ENCODE data around the gene FHIT.
"Not testable (repeated sequence)": the region's sequence is repeated elsewhere in the genome, so short reads cannot be mapped to it uniquely, and the experiment has no call there.

The FHIT gene

DNA sequence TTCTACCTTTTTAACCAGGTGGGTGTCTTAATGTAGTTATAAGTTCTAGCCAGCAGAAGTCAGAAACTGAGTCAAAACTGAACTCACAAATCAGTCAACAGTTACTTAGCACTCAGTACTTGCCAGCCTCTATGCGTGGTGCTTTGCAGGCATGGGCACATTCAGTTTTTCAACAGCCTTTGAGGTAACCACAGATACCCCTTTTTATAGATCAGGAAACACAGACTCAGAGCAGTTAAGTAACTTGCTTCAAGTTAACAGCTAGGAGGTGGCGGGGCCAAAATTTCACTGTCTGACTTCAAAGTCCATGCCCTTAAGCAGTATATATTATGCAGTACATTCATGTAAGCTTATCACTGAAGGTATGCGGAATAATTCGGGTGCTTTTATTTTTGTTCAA, 139.4 kb downstream of the FHIT start:
- DNase-seq (ENCODE audit: low read depth) = no peak

DNA sequence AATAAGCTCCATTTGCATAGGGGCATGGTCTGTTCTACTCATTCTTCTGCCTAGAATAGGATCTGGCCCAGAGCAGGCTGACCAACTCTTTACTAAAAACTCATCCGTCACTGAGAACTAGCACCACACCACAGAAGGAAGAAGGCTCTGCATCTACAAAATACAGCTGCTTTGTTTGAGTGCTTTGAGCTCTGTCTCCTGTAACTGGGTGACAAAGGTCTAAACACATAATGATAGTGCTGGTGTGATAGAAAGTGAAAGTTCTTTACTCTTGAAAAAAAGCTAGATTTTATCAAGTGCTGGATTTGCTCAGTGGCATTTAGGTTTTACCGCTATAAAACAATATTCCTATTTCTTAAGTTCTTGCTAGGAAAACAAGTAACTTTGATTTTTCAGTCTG, 140.7 kb downstream of the FHIT start:
- no peak for DNase-seq (ENCODE audit: low read depth)

GRCh38 chr3:61108247-61109019, 142.8 kb downstream of the FHIT start:
- no peak for DNase-seq (ENCODE audit: low read depth)

- no peak for DNase-seq (ENCODE audit: low read depth)
Observed at GRCh38 chr3:61094608-61095007, 156.6 kb downstream of the FHIT start.

- no peak for DNase-seq (ENCODE audit: low read depth)
Observed at GRCh38 chr3:61093364-61093763, 157.9 kb downstream of the FHIT start.

DNA sequence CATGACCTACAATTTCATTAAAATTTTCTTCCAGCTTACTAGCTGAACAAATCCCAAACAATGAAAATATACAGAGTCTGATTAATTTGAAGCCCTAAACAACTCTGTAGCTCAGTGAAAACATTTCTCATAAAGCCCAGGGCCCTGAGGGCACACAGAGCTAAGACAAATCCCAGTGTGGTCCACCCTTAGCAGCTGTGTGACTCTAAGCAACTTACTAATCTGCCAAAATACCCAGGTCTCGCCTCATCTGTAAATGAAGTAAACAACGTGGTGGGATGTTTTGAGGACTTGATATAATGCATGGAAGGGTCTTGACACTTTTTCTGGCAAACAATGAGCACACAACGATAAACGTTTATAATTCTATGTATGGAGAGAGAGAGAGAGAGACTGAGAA, 158.4 kb downstream of the FHIT start:
- DNase-seq (ENCODE audit: low read depth) = no peak

DNA sequence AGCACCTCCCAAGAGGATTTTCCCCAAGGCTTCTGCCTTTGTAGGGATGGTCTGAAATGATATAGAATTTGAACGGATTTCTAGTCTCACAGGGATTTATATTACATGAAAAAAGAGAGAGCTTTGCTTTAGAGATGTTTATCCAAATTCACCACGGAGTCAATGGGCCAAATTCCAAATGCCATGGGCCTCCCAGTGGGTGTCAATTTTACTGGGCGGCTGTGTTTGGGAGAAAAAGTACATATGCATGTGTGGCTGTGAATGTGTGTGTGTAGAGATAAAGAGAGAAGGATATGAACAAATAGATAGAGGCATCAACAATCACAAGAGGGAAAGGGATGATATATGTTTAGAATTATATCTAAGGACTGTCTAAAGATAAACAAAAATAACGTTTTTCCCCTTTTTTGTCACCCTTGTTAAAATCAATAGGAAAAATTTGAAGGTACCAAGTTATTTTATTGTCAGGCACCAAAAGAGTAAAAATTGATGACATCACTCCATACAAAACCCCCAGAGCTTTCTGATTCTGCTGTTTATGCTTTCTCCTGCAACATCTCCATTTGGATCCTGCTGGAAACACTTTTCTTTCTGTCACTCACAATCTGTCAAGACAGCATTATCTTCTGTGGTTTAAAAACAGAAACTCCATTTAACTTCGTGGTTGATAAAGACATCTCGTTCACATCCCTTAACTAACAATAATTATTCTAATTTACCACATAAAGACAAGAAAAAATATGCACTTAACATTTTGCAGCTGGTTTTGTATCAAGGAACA, 160.7 kb downstream of the FHIT start:
- DNase-seq (ENCODE audit: low read depth) = no peak

DNA sequence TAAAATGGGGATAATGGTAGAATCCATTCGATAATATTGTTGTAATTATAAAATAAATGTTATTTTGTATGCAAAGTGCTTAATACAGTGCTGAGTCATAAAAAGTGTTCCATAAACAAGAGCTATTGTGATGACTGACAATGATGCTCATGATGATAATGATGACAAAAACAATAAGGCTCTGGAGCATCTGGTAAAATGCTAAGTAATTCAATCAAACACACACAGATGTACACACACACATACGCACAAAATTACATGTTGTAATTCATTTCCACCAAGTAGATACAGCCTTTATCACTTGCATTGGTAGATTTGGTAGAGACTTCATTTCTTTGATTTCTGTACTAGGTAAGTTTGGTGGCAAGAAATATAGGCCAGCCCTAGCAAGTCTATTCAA, 163.8 kb downstream of the FHIT start:
- DNase-seq (ENCODE audit: low read depth) = no peak

GRCh38 chr3:61081554-61081953, 169.7 kb downstream of the FHIT start:
- DNase-seq (ENCODE audit: low read depth) = no peak

DNA sequence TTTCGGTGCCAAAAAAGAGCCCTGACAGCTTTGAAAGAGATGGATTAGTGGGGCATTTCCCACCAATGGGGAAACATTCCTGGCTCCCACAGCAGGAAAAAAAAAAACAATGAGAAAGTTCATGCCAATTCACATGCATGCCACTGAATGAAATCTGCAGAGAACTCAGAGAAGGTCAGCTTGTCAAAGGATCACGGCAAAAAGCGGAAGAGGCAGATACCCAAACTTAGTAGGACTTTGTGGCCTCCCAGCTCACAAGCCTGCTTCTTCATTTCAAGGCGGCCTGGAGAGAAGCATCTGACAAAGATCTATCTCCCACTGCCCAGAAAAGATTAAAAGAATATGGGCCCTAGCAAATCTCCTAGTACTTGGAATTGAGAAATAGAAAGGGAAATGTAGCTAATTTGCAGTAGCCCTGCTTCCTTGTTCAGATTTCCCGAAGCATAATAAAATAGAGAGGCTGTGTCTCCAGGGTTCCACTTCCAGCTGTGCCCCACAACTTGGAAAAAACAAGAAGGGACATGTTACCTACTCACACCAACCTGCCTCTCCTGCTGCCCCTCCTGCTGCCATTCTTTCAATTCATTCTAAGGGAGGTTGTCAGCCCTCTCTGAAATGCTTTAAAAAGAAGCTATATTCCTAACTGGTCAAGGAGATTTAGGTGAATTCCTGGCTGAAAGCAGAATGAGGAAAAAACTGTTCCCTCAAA, 170.4 kb downstream of the FHIT start:
- DNase-seq (ENCODE audit: low read depth) = no peak

GRCh38 chr3:61078048-61078752, 173.1 kb downstream of the FHIT start:
- DNase-seq (ENCODE audit: low read depth) = no peak

GRCh38 chr3:61077551-61077950, 173.7 kb downstream of the FHIT start:
- no peak for DNase-seq (ENCODE audit: low read depth)

DNA sequence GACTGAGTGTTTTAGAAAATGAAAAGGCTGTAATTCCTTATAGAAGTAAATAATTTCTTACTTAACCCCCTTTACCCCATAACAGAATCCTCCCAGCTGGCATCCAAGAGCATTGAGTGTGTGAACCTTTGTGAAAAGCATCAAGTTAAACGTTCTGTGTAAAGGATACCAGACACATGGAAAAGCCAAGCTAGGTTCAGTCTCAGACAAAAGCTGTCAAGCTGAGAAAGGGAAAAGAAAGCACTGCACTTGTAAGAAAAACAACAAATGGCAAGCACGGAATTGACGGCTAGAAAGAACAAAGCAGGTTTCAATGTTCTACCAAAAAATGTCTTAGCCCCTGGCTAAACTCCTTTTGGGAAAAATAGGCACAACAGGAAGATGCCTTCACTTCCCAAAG, 176.5 kb downstream of the FHIT start:
- no peak for DNase-seq (ENCODE audit: low read depth)

DNA sequence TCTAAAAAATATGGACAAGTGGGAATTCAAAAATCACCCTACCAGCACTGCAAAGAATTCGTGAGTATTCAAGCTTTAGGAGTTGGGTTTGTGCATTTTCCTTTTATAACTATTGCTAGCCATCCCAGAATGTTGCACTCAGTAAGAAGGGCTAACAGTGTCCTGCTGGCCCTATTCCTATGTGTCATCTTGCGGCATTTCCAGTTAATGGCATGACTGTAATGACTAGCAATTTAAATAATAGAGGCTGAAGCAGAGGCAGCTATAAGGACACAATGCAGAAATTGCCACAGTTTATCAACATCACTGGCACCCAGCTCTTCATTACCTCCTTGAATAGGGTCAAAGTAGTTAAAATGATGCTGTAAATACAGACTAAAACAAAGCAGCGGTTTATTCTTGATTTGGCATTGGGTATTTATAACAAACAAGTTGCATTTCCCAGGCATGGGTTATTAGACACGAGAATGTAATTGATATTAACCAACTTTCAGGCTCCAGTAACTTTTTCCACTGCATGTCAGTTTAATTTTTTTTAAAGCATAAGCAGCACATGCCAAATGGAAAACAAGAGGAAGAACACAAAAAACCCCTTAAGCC, 177.6 kb downstream of the FHIT start:
- no peak for DNase-seq (ENCODE audit: low read depth)

DNA sequence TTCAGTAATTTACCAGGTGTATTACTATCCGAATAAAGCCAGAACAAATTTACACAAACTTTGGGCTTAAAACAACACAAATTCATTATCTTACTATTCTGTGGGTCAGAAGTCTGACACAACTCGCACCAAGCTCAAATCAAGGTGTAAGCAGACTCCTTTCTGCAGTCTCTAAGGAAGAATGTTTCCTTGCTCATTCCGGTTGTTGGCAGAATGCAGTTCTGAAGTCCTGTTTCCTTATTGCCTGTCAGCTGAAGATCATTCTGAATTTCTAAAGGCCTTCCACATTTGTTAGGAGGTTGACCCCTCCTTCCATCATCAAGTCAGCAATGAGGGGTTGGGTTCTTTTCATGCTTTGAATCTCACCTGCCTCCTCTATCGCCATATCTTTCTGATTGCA, 183.2 kb downstream of the FHIT start:
- DNase-seq (ENCODE audit: low read depth) = no peak

DNA sequence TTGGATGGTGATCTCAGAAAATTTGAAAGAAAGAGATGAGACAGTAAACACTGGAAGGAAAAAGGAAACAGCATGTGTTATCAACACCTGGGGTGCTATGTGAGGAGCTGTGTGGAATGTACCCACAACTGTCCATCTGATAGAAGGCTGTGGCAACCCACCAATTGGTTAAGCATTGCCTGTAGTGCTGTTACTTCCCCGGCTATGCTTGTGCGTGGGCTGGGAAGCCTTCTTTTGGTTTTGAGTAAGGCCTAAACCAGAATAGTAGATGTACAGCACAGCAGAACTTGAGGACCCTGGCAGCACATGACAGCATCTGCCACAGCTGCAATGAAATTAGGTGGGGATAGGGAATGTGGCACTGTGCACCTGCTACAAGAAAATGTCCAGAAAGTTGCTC, 184.5 kb downstream of the FHIT start:
- no peak for DNase-seq (ENCODE audit: low read depth)

DNA sequence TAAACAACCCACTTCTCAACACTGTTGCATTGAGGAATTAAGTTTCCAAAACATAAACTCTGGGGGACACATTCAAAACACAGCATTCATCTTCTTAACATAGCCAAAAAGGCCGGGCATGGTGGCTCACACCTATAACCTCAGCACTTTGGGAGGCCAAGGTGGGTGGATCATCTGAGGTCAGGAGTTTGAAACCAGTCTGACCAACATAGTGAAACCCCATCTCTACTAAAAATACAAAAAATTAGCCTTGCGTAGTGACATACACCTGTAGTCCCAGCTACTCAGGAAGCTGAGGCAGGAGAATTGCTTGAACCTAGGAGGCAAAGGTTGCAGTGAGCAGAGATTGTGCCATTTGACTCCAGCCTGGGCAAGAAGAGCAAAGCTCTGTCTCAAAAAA, 185.0 kb downstream of the FHIT start:
- DNase-seq (ENCODE audit: low read depth) = not testable (repeated sequence)

- DNase-seq (ENCODE audit: low read depth) = no peak
Observed at GRCh38 chr3:61065451-61066011, 185.7 kb downstream of the FHIT start.

GRCh38 chr3:61061092-61061723, 190.0 kb downstream of the FHIT start:
- no peak for DNase-seq (ENCODE audit: low read depth)

GRCh38 chr3:61060411-61060861, 190.8 kb downstream of the FHIT start:
- DNase-seq (ENCODE audit: low read depth) = no peak

- DNase-seq (ENCODE audit: low read depth) = no peak
Observed at GRCh38 chr3:61058836-61059235, 192.4 kb downstream of the FHIT start.
